Activated T-helper 17 cell treated with anti-CD3 and anti-CD28 coated beads, Interleukin-2, amount 50 U/mL, for 72 hours (primary cell): Measurements from ENCODE around the gene PRKCH. TPM values are rescaled to one million over a fixed set of nuclear protein-coding genes. Genes with fewer than 3 reads are reported as not detected.

ENCODE experiments used
- ATAC-seq: fragments of 150-1000 bp; cut with Tn5 transposase; replicated peaks from 2 replicates; pipeline ENCODE4 v1.10.0; 2021; ENCODE audit warnings: mild to moderate bottlenecking, moderate library complexity
- H3K27ac Mint-ChIP-seq: one replicate; pipeline ENCODE4 v1.8.0; 2022; ENCODE audit warnings: mixed read lengths
- H3K27me3 Mint-ChIP-seq: one replicate; pipeline ENCODE4 v1.8.0; 2022; ENCODE audit warnings: mixed read lengths
- H3K36me3 Mint-ChIP-seq: one replicate; pipeline ENCODE4 v1.8.0; 2022; ENCODE audit warnings: low read depth, mild to moderate bottlenecking, mixed read lengths
- H3K4me1 Mint-ChIP-seq: one replicate; pipeline ENCODE4 v1.8.0; 2022; ENCODE audit warnings: mixed read lengths
- H3K4me3 Mint-ChIP-seq: one replicate; pipeline ENCODE4 v1.8.0; 2022; ENCODE audit warnings: mild to moderate bottlenecking, mixed read lengths
- H3K9me3 Mint-ChIP-seq: one replicate; pipeline ENCODE4 v1.8.0; 2022; ENCODE audit warnings: mixed read lengths
- total RNA-seq, 2 donors: library from RNA; stranded (reverse); gene quantifications; one replicate each; pipeline ENCODE4 v1.2.3, GENCODE V29; 2022

PRKCH gene
- total RNA-seq, 2 donors from 2014 or later = 127 to 148 TPM

DNA sequence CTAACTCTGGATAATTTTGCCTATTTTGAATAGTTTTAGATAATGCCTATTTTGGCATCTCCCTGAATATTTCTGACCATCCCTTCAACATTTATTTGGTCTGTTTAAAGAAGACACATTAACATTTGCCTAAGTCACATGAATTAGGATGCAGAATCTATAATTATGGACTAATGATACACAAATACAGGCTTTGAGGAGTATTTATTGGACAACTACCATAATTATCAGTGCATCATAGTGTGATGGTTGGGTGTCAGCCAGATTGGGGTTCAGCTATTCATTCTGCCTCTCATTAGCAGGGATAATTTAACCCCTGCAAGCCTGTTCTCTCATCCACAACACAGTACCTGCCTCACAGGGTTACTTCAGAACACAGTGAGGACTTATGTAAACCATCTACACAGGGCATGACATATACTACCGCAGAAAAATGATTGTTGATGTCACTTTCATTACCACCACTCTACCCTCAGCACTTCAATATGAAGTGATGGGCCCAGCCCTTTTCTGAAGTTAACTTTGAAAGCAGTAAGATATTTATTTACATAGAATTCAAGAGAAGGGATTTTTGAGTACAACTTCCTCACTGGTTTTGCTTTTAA, 14.4 kb downstream of the PRKCH start:
- ATAC-seq = peak; percentile 74
- peak overlapping the region; percentile 92 for H3K4me3 Mint-ChIP-seq
- peaks cover 73% of the 10 kb centered on the region for H3K36me3 Mint-ChIP-seq
- H3K27ac Mint-ChIP-seq = peak overlapping the region; percentile 97
- H3K4me1 Mint-ChIP-seq = peaks cover 59% of the 10 kb centered on the region
- no peaks in the 10 kb centered on the region for H3K27me3 Mint-ChIP-seq
- H3K9me3 Mint-ChIP-seq = no peaks in the 10 kb centered on the region

GRCh38 chr14:61337893-61338292, 16.5 kb downstream of the PRKCH start:
- Mint-ChIP-seq H3K4me1 (peaks cover 69% of the 10 kb centered on the region), H3K9me3 (no peaks in the 10 kb centered on the region), H3K27ac (peak overlapping the region; percentile 95), H3K4me3 (peak overlapping the region; percentile 92), H3K27me3 (no peaks in the 10 kb centered on the region), H3K36me3 (peaks cover 82% of the 10 kb centered on the region)
- ATAC-seq = peak; percentile 42

GRCh38 chr14:61338457-61338856, 17.1 kb downstream of the PRKCH start:
- H3K4me3 Mint-ChIP-seq = peak overlapping the region; percentile 92
- H3K27me3 Mint-ChIP-seq = no peaks in the 10 kb centered on the region
- peak overlapping the region; percentile 95 for H3K27ac Mint-ChIP-seq
- no peaks in the 10 kb centered on the region for H3K9me3 Mint-ChIP-seq
- H3K4me1 Mint-ChIP-seq = peaks cover 69% of the 10 kb centered on the region
- no peak for ATAC-seq
- H3K36me3 Mint-ChIP-seq = peaks cover 83% of the 10 kb centered on the region

GRCh38 chr14:61341275-61342206, 20.2 kb downstream of the PRKCH start:
- H3K27me3 Mint-ChIP-seq = no peaks in the 10 kb centered on the region
- H3K4me1 Mint-ChIP-seq = peaks cover 64% of the 10 kb centered on the region
- no peaks in the 10 kb centered on the region for H3K9me3 Mint-ChIP-seq
- peak; percentile 13 for ATAC-seq
- H3K36me3 Mint-ChIP-seq = peaks cover 84% of the 10 kb centered on the region
- peak overlapping the region; percentile 95 for H3K27ac Mint-ChIP-seq
- peak overlapping the region; percentile 92 for H3K4me3 Mint-ChIP-seq

GRCh38 chr14:61342486-61342885, 21.1 kb downstream of the PRKCH start:
- Mint-ChIP-seq H3K27me3 (no peaks in the 10 kb centered on the region), H3K4me3 (peak overlapping the region; percentile 92), H3K36me3 (peaks cover 90% of the 10 kb centered on the region), H3K4me1 (peaks cover 65% of the 10 kb centered on the region), H3K9me3 (no peaks in the 10 kb centered on the region), H3K27ac (peak overlapping the region; percentile 95)
- ATAC-seq = peak; percentile 69

DNA sequence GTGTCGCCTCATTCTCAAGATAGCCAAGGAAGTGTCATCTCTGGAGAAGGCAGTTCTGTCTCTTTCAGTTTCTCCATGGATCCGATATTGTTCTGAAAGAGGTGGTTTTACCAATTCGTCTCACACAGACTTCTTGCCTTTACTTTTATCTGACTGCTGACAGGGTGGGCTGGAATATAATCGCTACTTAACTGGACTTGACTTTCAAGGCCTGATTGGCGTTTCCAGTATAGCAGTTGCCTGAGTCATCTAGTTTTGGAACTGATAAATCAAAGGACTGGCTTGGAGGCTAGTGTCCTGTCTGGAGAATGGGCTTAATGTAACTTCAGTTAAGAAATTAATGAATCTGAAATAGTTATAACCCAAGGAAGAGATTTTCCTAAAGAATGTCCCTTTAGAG, 21.6 kb downstream of the PRKCH start:
- Mint-ChIP-seq H3K27me3 (no peaks in the 10 kb centered on the region), H3K4me1 (peaks cover 65% of the 10 kb centered on the region), H3K27ac (peak overlapping the region; percentile 95), H3K36me3 (peaks cover 90% of the 10 kb centered on the region), H3K4me3 (peak overlapping the region; percentile 92), H3K9me3 (no peaks in the 10 kb centered on the region)
- peak; percentile 14 for ATAC-seq

- ATAC-seq = no peak
- Mint-ChIP-seq H3K4me3 (peak overlapping the region; percentile 92), H3K4me1 (peaks cover 66% of the 10 kb centered on the region), H3K27me3 (no peaks in the 10 kb centered on the region), H3K27ac (peak overlapping the region; percentile 95), H3K36me3 (peaks cover 90% of the 10 kb centered on the region), H3K9me3 (no peaks in the 10 kb centered on the region)
Measured at GRCh38 chr14:61343471-61343870, 22.1 kb downstream of the PRKCH start.

- Mint-ChIP-seq H3K36me3 (peaks cover 92% of the 10 kb centered on the region), H3K4me3 (peak overlapping the region; percentile 92), H3K4me1 (peaks cover 68% of the 10 kb centered on the region), H3K9me3 (no peaks in the 10 kb centered on the region), H3K27me3 (no peaks in the 10 kb centered on the region), H3K27ac (peak overlapping the region; percentile 95)
- ATAC-seq = peak; percentile 57
Measured at GRCh38 chr14:61343991-61344405, 22.6 kb downstream of the PRKCH start.

DNA sequence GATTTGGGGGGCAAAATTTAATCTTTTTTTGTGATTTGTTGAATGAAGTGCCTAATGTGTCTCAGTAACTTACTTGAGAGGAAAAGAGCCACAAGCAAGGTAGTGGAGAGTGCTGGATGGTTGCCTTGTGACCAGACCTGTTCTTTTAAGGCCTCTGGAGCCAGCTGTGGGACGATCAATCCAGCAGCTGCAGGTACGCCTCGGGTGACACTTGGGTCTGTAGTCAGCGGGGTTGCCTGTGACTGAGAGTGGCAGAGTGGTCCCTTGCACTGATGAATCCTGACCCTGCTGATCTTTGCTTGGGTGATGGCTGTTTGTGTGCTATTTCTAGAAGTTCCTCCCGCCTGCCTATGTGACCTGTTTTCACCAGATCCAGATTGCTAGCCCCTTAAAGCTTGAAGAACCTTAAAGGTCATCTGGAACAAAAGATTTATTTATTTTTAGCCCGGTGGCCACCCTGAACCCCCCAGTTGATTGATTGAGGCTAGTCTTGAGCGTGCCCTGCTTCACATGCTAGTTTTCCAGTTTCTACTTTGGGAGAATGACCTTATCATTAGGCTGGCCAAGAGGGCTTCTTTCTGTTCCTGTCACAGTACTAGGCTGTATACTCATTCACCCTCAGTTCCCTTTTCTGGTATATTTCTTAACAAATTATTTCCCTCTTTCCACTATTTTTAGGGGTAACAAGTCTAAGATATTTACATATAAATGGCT, 23.2 kb downstream of the PRKCH start:
- Mint-ChIP-seq H3K9me3 (no peaks in the 10 kb centered on the region), H3K27me3 (no peaks in the 10 kb centered on the region), H3K4me3 (peak overlapping the region; percentile 92), H3K36me3 (peaks cover 94% of the 10 kb centered on the region), H3K27ac (peak overlapping the region; percentile 95), H3K4me1 (peaks cover 70% of the 10 kb centered on the region)
- ATAC-seq = peak; percentile 9

- peaks cover 71% of the 10 kb centered on the region for H3K4me1 Mint-ChIP-seq
- H3K27me3 Mint-ChIP-seq = no peaks in the 10 kb centered on the region
- H3K27ac Mint-ChIP-seq = peak overlapping the region; percentile 95
- H3K36me3 Mint-ChIP-seq = peaks cover 94% of the 10 kb centered on the region
- no peaks in the 10 kb centered on the region for H3K9me3 Mint-ChIP-seq
- ATAC-seq = no peak
- H3K4me3 Mint-ChIP-seq = peak overlapping the region; percentile 92
Measured at GRCh38 chr14:61345151-61345482, 23.7 kb downstream of the PRKCH start.

DNA sequence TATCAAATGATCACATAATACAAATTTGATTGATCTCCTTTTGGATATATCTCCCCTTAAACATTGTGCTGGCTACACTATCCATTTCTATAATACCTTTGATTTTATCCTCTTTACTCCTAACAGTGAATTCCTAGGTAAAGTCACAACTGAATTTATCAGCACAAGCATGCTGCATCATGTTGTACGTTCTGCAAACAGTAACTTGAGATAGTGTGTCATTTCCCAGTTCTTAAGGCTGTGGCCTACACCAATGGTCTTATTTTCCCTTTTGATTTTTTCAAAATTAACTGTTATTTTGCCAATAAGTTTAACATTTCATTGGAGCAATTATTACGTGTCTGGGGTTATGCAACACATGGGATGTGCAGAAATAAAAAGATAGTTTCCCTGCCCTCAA, 24.8 kb downstream of the PRKCH start:
- Mint-ChIP-seq H3K4me1 (peaks cover 71% of the 10 kb centered on the region), H3K36me3 (peaks cover 94% of the 10 kb centered on the region), H3K4me3 (peak overlapping the region; percentile 92), H3K27me3 (no peaks in the 10 kb centered on the region), H3K27ac (peak overlapping the region; percentile 95), H3K9me3 (no peaks in the 10 kb centered on the region)
- no peak for ATAC-seq

GRCh38 chr14:61346793-61347192, 25.4 kb downstream of the PRKCH start:
- Mint-ChIP-seq H3K9me3 (no peaks in the 10 kb centered on the region), H3K36me3 (peaks cover 94% of the 10 kb centered on the region), H3K4me3 (peak overlapping the region; percentile 92)

DNA sequence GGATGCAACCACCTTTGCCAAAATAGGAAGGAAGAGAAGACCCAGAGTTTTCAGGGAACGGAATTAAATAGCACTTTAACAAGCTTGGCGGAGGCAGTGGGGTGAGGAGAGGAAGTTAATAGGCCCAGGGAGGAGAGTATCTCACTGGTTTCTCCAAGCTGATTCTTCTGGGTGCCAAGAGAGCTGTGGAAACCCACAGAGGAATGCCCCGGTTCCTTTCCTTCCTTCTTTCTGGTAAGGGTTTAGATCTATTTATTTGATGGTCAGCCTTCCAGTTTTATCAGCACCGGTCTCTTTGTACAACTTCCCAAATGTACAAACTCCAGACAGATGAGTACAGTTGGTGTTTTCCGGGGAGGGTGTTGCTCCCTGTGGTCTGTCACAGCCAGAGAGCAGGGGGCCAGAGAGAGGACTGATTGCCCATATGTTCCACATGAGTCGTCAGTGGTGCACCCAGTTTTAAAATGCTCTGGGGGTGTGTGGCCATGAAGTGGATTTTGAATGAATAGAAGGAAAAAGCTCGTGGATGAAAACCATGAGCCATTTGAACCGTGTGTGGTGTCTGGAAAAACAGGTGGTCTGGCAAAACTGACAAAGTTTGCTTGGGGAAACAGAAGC, 26.6 kb downstream of the PRKCH start:
- Mint-ChIP-seq H3K36me3 (peaks cover 94% of the 10 kb centered on the region), H3K9me3 (no peaks in the 10 kb centered on the region), H3K4me1 (peaks cover 71% of the 10 kb centered on the region), H3K4me3 (peak overlapping the region; percentile 92), H3K27me3 (no peaks in the 10 kb centered on the region), H3K27ac (peak overlapping the region; percentile 95)
- peak; percentile 43 for ATAC-seq

More at GRCh38 chr14:61346793-61347192, 25.4 kb downstream of the PRKCH start:
- peak overlapping the region; percentile 95 for H3K27ac Mint-ChIP-seq
- H3K27me3 Mint-ChIP-seq = no peaks in the 10 kb centered on the region
- peaks cover 71% of the 10 kb centered on the region for H3K4me1 Mint-ChIP-seq
- ATAC-seq = no peak
